ENCODE measurements around the gene NFATC2.
"Not testable (repeated sequence)": the region's sequence is repeated elsewhere in the genome, so short reads cannot be mapped to it uniquely, and the experiment has no call there.

Gene NFATC2

DNA sequence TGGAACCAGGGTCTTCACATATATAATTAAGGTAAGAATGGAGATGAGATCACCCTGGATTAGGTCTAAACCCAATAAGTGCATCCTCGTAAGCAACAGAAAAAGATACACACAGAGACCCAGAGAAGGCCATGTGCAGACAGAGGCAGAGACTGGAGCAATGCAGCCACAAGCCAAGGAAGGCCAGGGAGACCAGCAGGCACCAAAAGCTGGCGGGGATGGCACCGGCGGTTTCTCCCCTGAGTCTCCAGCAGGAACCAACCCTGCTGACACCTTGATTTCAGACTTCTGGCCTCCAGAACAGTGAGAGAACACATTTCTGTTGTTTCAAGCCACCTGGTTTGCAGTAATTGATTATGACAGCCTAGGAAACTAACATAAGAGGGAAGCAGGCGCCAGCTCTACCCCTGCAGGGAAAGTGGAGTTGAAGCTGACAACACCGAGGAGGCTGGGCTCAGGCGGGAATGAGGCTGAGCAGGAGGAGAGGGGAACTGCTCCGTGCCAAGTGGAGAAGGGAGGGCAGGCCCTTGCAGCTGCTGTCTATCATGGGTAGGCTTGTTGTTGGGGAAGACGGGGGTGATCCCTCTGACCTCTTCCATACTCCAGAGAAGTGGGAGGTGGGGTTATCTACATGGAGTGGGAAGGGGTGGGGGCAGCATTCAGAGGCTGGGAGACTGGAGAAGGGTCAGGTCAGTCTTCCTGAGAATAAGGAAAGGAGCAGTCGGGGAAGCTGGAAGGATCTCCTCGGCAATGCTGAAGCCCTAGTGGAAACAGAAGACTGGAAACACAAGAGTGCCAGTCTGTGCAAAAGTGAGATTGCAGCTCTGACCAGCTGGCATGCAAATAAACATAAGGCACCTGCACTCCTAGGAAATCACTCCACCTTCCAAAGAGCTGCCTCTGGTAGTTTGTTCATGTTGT, 72.7 kb downstream of the NFATC2 start:
- H3K27me3 ChIP-seq (ENCODE audit: control insufficient read depth in 5 of 5, insufficient read depth in 4 of 5, low read length in 5 of 5), result no peaks in the 10 kb centered on the region
- peaks cover 0 to 35% (median 20%) of the 10 kb centered on the region in 5 donors for H3K36me3 ChIP-seq (ENCODE audit: control insufficient read depth in 5 of 5, insufficient read depth in 5 of 5, low read length in 5 of 5)
- no peaks in the 10 kb centered on the region for H3K4me1 ChIP-seq (ENCODE audit: control insufficient read depth in 5 of 5, insufficient read depth in 5 of 5, low read length in 5 of 5)
- no peak overlapping the region for H3K9ac ChIP-seq (ENCODE audit: low read length in 5 of 5)
- H3K27ac ChIP-seq (ENCODE audit: low read depth, low read length), result no peak overlapping the region
- H3K4me3 ChIP-seq (ENCODE audit: low read depth in 1 of 5, low read length in 5 of 5), result no peak overlapping the region
- H3K9me3 ChIP-seq (ENCODE audit: control insufficient read depth in 5 of 5, low read length in 5 of 5), result no peaks in the 10 kb centered on the region

- Histone ChIP-seq H3K9me3 (ENCODE audit: control insufficient read depth in 5 of 5, low read length in 5 of 5) (no peaks in the 10 kb centered on the region), H3K27ac (ENCODE audit: low read depth, low read length) (no peak overlapping the region), H3K4me1 (ENCODE audit: control insufficient read depth in 5 of 5, insufficient read depth in 5 of 5, low read length in 5 of 5) (peaks cover 0 to under 1% (median 0%) of the 10 kb centered on the region in 5 donors)
These were observed 73.5 kb downstream of the NFATC2 start for GRCh38 chr20:51469046-51469445.

DNA sequence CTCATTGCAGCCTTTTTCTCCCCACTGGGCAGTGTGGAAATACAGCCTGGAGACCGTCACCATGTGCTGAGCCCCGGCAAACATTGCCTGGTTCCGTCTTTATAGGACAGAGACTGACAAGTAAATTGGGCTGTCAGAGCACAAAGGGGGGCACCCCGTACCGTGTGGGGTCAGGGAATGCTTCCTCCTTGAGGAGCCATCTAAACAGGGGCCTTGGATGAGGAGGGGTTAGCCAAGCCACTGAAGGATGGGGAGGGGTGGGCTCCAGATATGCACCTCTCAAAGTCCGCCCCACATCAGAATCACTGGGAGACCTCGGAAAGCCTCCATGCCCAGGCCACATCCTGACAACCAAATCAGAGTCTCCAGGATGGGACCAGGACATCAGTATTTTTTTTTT, 73.9 kb downstream of the NFATC2 start:
- no peaks in the 10 kb centered on the region for H3K9me3 ChIP-seq (ENCODE audit: control insufficient read depth in 5 of 5, low read length in 5 of 5)
- peaks cover 0 to 30% (median 18%) of the 10 kb centered on the region in 5 donors for H3K36me3 ChIP-seq (ENCODE audit: control insufficient read depth in 5 of 5, insufficient read depth in 5 of 5, low read length in 5 of 5)
- no peak overlapping the region for H3K9ac ChIP-seq (ENCODE audit: low read length in 5 of 5)
- H3K4me1 ChIP-seq (ENCODE audit: control insufficient read depth in 5 of 5, insufficient read depth in 5 of 5, low read length in 5 of 5), result peaks cover 0 to 3% (median 0%) of the 10 kb centered on the region in 5 donors
- no peak overlapping the region for H3K27ac ChIP-seq (ENCODE audit: low read depth, low read length)
- H3K4me3 ChIP-seq (ENCODE audit: low read depth in 1 of 5, low read length in 5 of 5), result no peak overlapping the region
- H3K27me3 ChIP-seq (ENCODE audit: control insufficient read depth in 5 of 5, insufficient read depth in 4 of 5, low read length in 5 of 5), result no peaks in the 10 kb centered on the region

More at GRCh38 chr20:51469046-51469445, 73.5 kb downstream of the NFATC2 start:
- peaks cover 0 to 34% (median 19%) of the 10 kb centered on the region in 5 donors for H3K36me3 ChIP-seq (ENCODE audit: control insufficient read depth in 5 of 5, insufficient read depth in 5 of 5, low read length in 5 of 5)
- H3K9ac ChIP-seq (ENCODE audit: low read length in 5 of 5), result no peak overlapping the region
- H3K4me3 ChIP-seq (ENCODE audit: low read depth in 1 of 5, low read length in 5 of 5), result no peak overlapping the region
- no peaks in the 10 kb centered on the region for H3K27me3 ChIP-seq (ENCODE audit: control insufficient read depth in 5 of 5, insufficient read depth in 4 of 5, low read length in 5 of 5)

DNA sequence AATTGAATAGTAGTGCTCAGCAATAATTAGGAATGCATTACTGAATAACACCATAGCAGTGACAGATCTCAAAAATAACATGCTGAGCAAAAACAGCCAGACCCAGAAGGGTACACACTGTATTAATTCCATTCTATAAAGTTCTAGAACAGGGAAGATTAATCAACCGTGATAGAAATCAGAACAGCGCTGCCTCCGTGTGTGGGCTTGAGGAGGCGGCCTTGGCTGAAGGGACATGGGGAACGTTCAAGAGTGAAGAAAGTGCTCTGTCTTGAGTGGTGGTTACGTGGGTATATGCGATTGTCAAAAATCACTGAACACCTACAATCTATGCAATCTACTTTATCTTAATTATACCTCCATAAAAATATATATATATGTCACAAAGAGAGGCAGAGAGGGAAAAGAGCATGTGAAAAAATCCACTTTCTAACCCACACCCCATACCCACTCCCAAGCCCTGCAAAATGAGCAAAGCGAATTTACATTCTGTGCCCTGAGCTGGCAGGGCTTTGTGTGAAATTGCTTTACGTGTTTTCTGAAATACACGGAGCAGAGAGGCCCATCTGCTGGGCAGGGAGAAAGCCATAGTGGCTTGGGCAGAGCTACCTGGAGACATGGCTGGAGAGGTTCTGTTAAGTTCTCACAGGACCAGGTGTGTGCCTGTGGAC, 74.4 kb downstream of the NFATC2 start:
- H3K9ac ChIP-seq (ENCODE audit: low read length in 5 of 5), result no peak overlapping the region
- no peaks in the 10 kb centered on the region for H3K27me3 ChIP-seq (ENCODE audit: control insufficient read depth in 5 of 5, insufficient read depth in 4 of 5, low read length in 5 of 5)

DNA sequence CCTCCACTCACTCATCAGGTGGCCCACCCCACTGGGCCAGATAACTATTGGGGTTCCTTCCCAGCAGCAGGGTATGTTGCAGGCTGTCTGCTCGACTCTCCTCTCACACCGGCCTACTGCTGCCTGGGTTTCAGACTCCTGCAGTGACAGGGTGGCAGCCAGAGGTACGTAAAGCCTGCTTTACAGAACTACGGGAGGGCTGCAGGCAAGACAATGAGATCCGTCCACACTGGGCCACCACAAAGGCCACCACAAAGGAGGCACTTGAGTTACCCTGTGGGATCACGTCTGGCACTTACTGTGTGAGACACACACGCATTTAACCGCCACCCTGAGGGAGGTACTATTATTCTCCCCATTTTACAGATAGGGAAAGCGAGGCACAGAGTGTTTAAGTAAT, 78.5 kb downstream of the NFATC2 start:
- Histone ChIP-seq H3K9ac (ENCODE audit: low read length in 5 of 5) (no peak overlapping the region), H3K9me3 (ENCODE audit: control insufficient read depth in 5 of 5, low read length in 5 of 5) (no peaks in the 10 kb centered on the region), H3K4me1 (ENCODE audit: control insufficient read depth in 5 of 5, insufficient read depth in 5 of 5, low read length in 5 of 5) (peaks cover 4 to 13% (median 11%) of the 10 kb centered on the region in 5 donors), H3K27me3 (ENCODE audit: control insufficient read depth in 5 of 5, insufficient read depth in 4 of 5, low read length in 5 of 5) (no peaks in the 10 kb centered on the region), H3K4me3 (ENCODE audit: low read depth in 1 of 5, low read length in 5 of 5) (no peak overlapping the region), H3K27ac (ENCODE audit: low read depth, low read length) (no peak overlapping the region), H3K36me3 (ENCODE audit: control insufficient read depth in 5 of 5, insufficient read depth in 5 of 5, low read length in 5 of 5) (peaks cover 0 to 13% (median 3%) of the 10 kb centered on the region in 5 donors)

More for the DNA sequence above, 74.4 kb downstream of the NFATC2 start:
- H3K27ac ChIP-seq (ENCODE audit: low read depth, low read length), result no peak overlapping the region
- peaks cover 0 to 26% (median 14%) of the 10 kb centered on the region in 5 donors for H3K36me3 ChIP-seq (ENCODE audit: control insufficient read depth in 5 of 5, insufficient read depth in 5 of 5, low read length in 5 of 5)
- no peak overlapping the region for H3K4me3 ChIP-seq (ENCODE audit: low read depth in 1 of 5, low read length in 5 of 5)
- H3K4me1 ChIP-seq (ENCODE audit: control insufficient read depth in 5 of 5, insufficient read depth in 5 of 5, low read length in 5 of 5), result peaks cover 0 to 8% (median 5%) of the 10 kb centered on the region in 5 donors
- H3K9me3 ChIP-seq (ENCODE audit: control insufficient read depth in 5 of 5, low read length in 5 of 5), result no peaks in the 10 kb centered on the region

GRCh38 chr20:51463560-51463959, 79.0 kb downstream of the NFATC2 start:
- Histone ChIP-seq H3K4me1 (ENCODE audit: control insufficient read depth in 5 of 5, insufficient read depth in 5 of 5, low read length in 5 of 5) (peaks cover 4 to 13% (median 11%) of the 10 kb centered on the region in 5 donors), H3K36me3 (ENCODE audit: control insufficient read depth in 5 of 5, insufficient read depth in 5 of 5, low read length in 5 of 5) (peaks cover 0 to 10% (median 3%) of the 10 kb centered on the region in 5 donors), H3K9me3 (ENCODE audit: control insufficient read depth in 5 of 5, low read length in 5 of 5) (no peaks in the 10 kb centered on the region), H3K27ac (ENCODE audit: low read depth, low read length) (no peak overlapping the region), H3K27me3 (ENCODE audit: control insufficient read depth in 5 of 5, insufficient read depth in 4 of 5, low read length in 5 of 5) (no peaks in the 10 kb centered on the region), H3K4me3 (ENCODE audit: low read depth in 1 of 5, low read length in 5 of 5) (no peak overlapping the region), H3K9ac (ENCODE audit: low read length in 5 of 5) (no peak overlapping the region)

DNA sequence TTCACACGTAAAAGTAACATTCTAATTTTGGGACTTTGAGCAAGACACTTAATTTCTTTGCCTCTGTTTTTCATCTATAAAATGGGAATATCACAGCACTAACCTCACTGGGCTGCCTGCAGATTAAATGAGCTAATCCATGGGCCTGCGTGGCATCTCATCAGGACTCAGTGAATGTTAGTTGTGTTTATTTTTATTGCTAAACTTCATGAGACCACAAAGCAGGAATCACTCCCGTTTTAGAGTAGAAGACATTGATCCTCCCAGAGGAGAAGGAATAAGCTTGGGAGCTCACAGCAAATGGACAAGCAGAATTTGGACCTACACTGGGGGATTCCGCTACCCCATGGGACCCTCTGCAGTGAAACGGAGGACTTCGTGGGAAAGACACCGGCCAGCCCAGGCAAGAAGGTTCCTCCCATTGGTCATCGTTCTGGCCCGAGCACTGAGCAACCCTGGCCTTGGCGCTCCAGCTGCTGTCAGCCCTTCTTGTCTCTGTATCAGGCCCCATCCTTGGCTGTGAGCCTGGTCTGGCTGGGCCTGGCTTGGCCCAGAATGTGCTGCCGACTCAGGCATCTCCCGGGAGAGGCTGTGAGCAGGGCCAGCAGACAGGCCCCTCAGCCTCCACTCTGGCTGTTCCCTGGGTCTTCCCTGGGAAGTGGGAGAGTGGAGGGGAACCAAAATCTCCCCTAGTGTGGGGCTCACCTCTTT, 79.8 kb downstream of the NFATC2 start:
- peaks cover 0 to 9% (median 3%) of the 10 kb centered on the region in 5 donors for H3K36me3 ChIP-seq (ENCODE audit: control insufficient read depth in 5 of 5, insufficient read depth in 5 of 5, low read length in 5 of 5)
- no peaks in the 10 kb centered on the region for H3K9me3 ChIP-seq (ENCODE audit: control insufficient read depth in 5 of 5, low read length in 5 of 5)
- peak overlapping the region in 1 of 5 donors; percentile 17 for H3K4me3 ChIP-seq (ENCODE audit: low read depth in 1 of 5, low read length in 5 of 5)
- no peaks in the 10 kb centered on the region for H3K27me3 ChIP-seq (ENCODE audit: control insufficient read depth in 5 of 5, insufficient read depth in 4 of 5, low read length in 5 of 5)
- H3K4me1 ChIP-seq (ENCODE audit: control insufficient read depth in 5 of 5, insufficient read depth in 5 of 5, low read length in 5 of 5), result peaks cover 4 to 13% (median 11%) of the 10 kb centered on the region in 5 donors
- no peak overlapping the region for H3K9ac ChIP-seq (ENCODE audit: low read length in 5 of 5)
- H3K27ac ChIP-seq (ENCODE audit: low read depth, low read length), result no peak overlapping the region

- not testable (repeated sequence) for H3K9me3 ChIP-seq (ENCODE audit: control insufficient read depth in 5 of 5, low read length in 5 of 5); H3K36me3 ChIP-seq (ENCODE audit: control insufficient read depth in 5 of 5, insufficient read depth in 5 of 5, low read length in 5 of 5); H3K27me3 ChIP-seq (ENCODE audit: control insufficient read depth in 5 of 5, insufficient read depth in 4 of 5, low read length in 5 of 5); H3K27ac ChIP-seq (ENCODE audit: low read depth, low read length); H3K4me3 ChIP-seq (ENCODE audit: low read depth in 1 of 5, low read length in 5 of 5); H3K9ac ChIP-seq (ENCODE audit: low read length in 5 of 5)
- peaks cover 4 to 20% (median 18%) of the 10 kb centered on the region in 5 donors for H3K4me1 ChIP-seq (ENCODE audit: control insufficient read depth in 5 of 5, insufficient read depth in 5 of 5, low read length in 5 of 5)
These were observed 80.7 kb downstream of the NFATC2 start for GRCh38 chr20:51461846-51462245.

DNA sequence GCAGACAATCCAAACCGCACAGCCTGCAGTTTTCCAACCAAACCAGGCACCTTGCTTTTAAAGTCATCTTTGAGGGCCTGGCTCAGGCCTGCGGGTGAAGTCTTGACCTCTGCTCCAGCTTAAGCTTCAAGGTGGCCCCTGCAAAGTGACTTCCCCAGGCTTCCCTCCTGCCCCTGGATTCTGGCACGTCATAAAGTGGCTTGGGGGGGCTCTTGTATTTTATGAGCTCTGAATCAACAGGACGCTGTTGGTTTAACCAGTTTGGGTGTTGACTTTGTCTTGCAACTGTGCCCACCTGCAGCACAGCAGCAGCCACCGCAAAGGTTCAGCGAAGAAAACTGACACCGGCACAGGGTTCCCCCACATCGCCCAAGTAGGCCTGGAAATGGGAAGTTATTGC, 81.2 kb downstream of the NFATC2 start:
- peaks cover 0 to 9% (median 3%) of the 10 kb centered on the region in 5 donors for H3K36me3 ChIP-seq (ENCODE audit: control insufficient read depth in 5 of 5, insufficient read depth in 5 of 5, low read length in 5 of 5)
- no peak overlapping the region for H3K9ac ChIP-seq (ENCODE audit: low read length in 5 of 5)
- no peaks in the 10 kb centered on the region for H3K27me3 ChIP-seq (ENCODE audit: control insufficient read depth in 5 of 5, insufficient read depth in 4 of 5, low read length in 5 of 5)
- H3K4me1 ChIP-seq (ENCODE audit: control insufficient read depth in 5 of 5, insufficient read depth in 5 of 5, low read length in 5 of 5), result peaks cover 4 to 26% (median 24%) of the 10 kb centered on the region in 5 donors
- no peak overlapping the region for H3K27ac ChIP-seq (ENCODE audit: low read depth, low read length)
- H3K9me3 ChIP-seq (ENCODE audit: control insufficient read depth in 5 of 5, low read length in 5 of 5), result no peaks in the 10 kb centered on the region
- no peak overlapping the region for H3K4me3 ChIP-seq (ENCODE audit: low read depth in 1 of 5, low read length in 5 of 5)
